Neural cell (in vitro differentiated cells): ENCODE data around the gene TYK2.

Source experiments
- EZH2 ChIP-seq: fragments of 200-600, 300-800 bp; shearing (Covaris generic), sonication (generic); IDR thresholded peaks from 2 replicates; pipeline ENCODE4 v1.6.1; 2014; ENCODE audit warnings: antibody characterized with exemption, low read length, borderline replicate concordance, mild to moderate bottlenecking; ENCODE audit not compliant: insufficient read depth, poor library complexity, severe bottlenecking
- POLR2AphosphoS5 ChIP-seq: IDR thresholded peaks from 2 replicates; pipeline ENCODE4 v1.6.1; 2012
- RAD21 ChIP-seq: fragments of 450-650 bp; conservative IDR thresholded peaks from 2 replicates; pipeline ENCODE4 v1.6.1; 2014; ENCODE audit warnings: antibody characterized with exemption, mild to moderate bottlenecking, moderate library complexity
- SMC3 ChIP-seq: fragments of 450-650 bp; conservative IDR thresholded peaks from 2 replicates; pipeline ENCODE4 v1.6.1; 2014; ENCODE audit warnings: antibody characterized with exemption, mild to moderate bottlenecking, moderate library complexity; ENCODE audit not compliant: poor library complexity
- TAF1 ChIP-seq: IDR thresholded peaks from 2 replicates; pipeline ENCODE4 v1.6.1; 2012; ENCODE audit warnings: low read depth
- TF ChIP-seq, protein P1 (sequence below): fragments of 450-650 bp; IDR thresholded peaks from 2 replicates; pipeline ENCODE4 v1.5.1; 2014; ENCODE audit warnings: antibody characterized with exemption, mild to moderate bottlenecking, moderate library complexity; ENCODE audit not compliant: poor library complexity, severe bottlenecking

DNA sequence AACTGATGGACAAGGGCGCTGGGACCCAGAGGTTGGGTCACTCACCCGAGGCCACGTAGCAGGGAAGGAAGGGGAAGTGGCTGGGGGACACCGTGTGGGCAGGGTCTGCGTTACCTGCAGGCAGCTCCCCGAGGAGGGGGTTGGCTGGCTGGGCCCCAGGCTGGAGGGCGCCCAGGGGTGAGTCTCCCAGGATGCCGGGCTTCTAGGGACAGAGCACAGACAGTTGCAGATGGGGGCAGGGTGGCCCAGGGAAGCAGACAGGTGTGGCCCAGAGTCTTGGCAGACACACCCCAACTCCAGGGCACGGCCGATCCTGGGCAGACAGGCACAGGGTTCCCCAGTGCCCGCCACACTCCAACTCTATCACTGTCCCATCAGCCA is 59.0 kb downstream of the TYK2 start:
- TF ChIP-seq, protein P1, sequence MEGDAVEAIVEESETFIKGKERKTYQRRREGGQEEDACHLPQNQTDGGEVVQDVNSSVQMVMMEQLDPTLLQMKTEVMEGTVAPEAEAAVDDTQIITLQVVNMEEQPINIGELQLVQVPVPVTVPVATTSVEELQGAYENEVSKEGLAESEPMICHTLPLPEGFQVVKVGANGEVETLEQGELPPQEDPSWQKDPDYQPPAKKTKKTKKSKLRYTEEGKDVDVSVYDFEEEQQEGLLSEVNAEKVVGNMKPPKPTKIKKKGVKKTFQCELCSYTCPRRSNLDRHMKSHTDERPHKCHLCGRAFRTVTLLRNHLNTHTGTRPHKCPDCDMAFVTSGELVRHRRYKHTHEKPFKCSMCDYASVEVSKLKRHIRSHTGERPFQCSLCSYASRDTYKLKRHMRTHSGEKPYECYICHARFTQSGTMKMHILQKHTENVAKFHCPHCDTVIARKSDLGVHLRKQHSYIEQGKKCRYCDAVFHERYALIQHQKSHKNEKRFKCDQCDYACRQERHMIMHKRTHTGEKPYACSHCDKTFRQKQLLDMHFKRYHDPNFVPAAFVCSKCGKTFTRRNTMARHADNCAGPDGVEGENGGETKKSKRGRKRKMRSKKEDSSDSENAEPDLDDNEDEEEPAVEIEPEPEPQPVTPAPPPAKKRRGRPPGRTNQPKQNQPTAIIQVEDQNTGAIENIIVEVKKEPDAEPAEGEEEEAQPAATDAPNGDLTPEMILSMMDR: no peak
- TF ChIP-seq EZH2 (no peak), RAD21 (no peak), TAF1 (no peak), POLR2AphosphoS5 (no peak), SMC3 (no peak)
